PC-9 (cell line): ENCODE measurements around the gene MPND. TPM values are rescaled to one million over a fixed set of nuclear protein-coding genes. Genes with fewer than 3 reads are reported as not detected.
A peak's percentile ranks its signal among the peaks of the same experiment; 100 is the strongest.

ENCODE experiments used
- BruUV-seq: library from RNA; stranded (reverse); fragments of 400-500 nt; replicated peaks from 2 replicates; lab custom pipeline; 2021; lab: Mats Ljungman, UMichigan
- CTCF ChIA-PET: fragments of 300-600 bp; sonication (Branson Sonifier 250); formaldehyde crosslinking; loops from one replicate; lab custom pipeline; 2022; ENCODE audit warnings: antibody characterized with exemption; lab: Charles Lee
- POLR2A ChIA-PET: fragments of 300-600 bp; sonication (Branson Sonifier 250); formaldehyde crosslinking; loops from one replicate; lab custom pipeline; 2022; ENCODE audit warnings: antibody characterized with exemption; ENCODE audit not compliant: unreplicated experiment; lab: Charles Lee
- DNase-seq, 2 experiments: peaks; one replicate each; pipeline versions ENCODE4 v3.0.0 to v3.0.0-alpha.2; 2015 to 2022; ENCODE audit warnings: mixed read lengths in 1 of 2
- H2AFZ ChIP-seq: fragments of 200-600 bp; sonication (generic); 2 replicates; pipeline ENCODE4 v1.8.1; 2017; ENCODE audit warnings: antibody characterized with exemption
- H3F3A ChIP-seq: fragments of 200-600 bp; sonication (generic); 2 replicates; pipeline ENCODE4 v1.8.1; 2017; ENCODE audit warnings: antibody characterized with exemption, mild to moderate bottlenecking, low read depth; ENCODE audit not compliant: insufficient read depth
- H3K27ac ChIP-seq: fragments of 200-600 bp; sonication (generic); 2 replicates; pipeline ENCODE4 v1.6.1; 2016; ENCODE audit warnings: mixed run types
- H3K27me3 ChIP-seq: fragments of 200-600 bp; sonication (generic); 2 replicates; pipeline ENCODE4 v1.6.1; 2016; ENCODE audit warnings: low read depth, mixed run types; ENCODE audit not compliant: insufficient read depth
- H3K36me3 ChIP-seq: fragments of 200-600 bp; sonication (generic); 2 replicates; pipeline ENCODE4 v1.6.1; 2016; ENCODE audit warnings: low read depth, mixed run types
- H3K4me1 ChIP-seq: fragments of 200-600 bp; sonication (generic); replicated peaks from 2 replicates; pipeline ENCODE4 v1.6.1; 2016; ENCODE audit warnings: mixed run types; ENCODE audit not compliant: insufficient read depth
- H3K4me2 ChIP-seq: fragments of 200-600 bp; sonication (generic); 2 replicates; pipeline ENCODE4 v1.6.1; 2017; ENCODE audit warnings: mixed run types
- H3K4me3 ChIP-seq: fragments of 200-600 bp; sonication (generic); 2 replicates; pipeline ENCODE4 v1.6.1; 2016; ENCODE audit warnings: mixed run types
- H3K79me2 ChIP-seq: fragments of 200-600 bp; sonication (generic); 2 replicates; pipeline ENCODE4 v1.6.1; 2017; ENCODE audit warnings: low read depth, mixed run types
- H3K9me2 ChIP-seq: fragments of 200-600 bp; sonication (generic); 2 replicates; pipeline ENCODE4 v1.8.1; 2017; ENCODE audit warnings: mild to moderate bottlenecking; ENCODE audit not compliant: insufficient read depth
- H3K9me3 ChIP-seq: fragments of 200-600 bp; sonication (generic); 2 replicates; pipeline ENCODE4 v1.8.1; 2016; ENCODE audit warnings: low read depth; ENCODE audit not compliant: insufficient read depth
- H4K20me1 ChIP-seq: fragments of 200-600 bp; sonication (generic); 2 replicates; pipeline ENCODE4 v1.8.1; 2017; ENCODE audit not compliant: insufficient read depth
- EZH2 ChIP-seq: fragments of 200-600 bp; sonication (generic); IDR thresholded peaks from 2 replicates; pipeline ENCODE4 v1.8.0; 2017; ENCODE audit warnings: antibody characterized with exemption, low read depth
- intact Hi-C: fragments of 100-400 bp; cut with micrococcal nuclease; formaldehyde crosslinking; loops from one replicate; pipeline ENCODE4 v1.10.0; 2022; ENCODE audit not compliant: unreplicated experiment
- total RNA-seq: library from RNA; stranded (reverse); gene quantifications from 2 replicates; pipeline ENCODE4 v1.2.3, GENCODE V29; 2021
- TF ChIP-seq, protein P1 (sequence below): fragments of 200-600 bp; sonication (generic); conservative IDR thresholded peaks from 2 replicates; pipeline ENCODE4 v1.6.1; 2017; ENCODE audit warnings: mixed run types, antibody characterized with exemption, mild to moderate bottlenecking, moderate library complexity

Gene MPND
- total RNA-seq, 1 experiment from 2014 or later, result 12.6 TPM

- no peaks in the 10 kb centered on the region for H3K27me3 ChIP-seq
- no peak for DNase-seq
- peaks cover 8% of the 10 kb centered on the region; the same call in 1 of the 2 replicates for H4K20me1 ChIP-seq
- H2AFZ ChIP-seq, result peak overlapping the region; percentile 68
- TF ChIP-seq EZH2, result no peak
- TF ChIP-seq, protein P1, sequence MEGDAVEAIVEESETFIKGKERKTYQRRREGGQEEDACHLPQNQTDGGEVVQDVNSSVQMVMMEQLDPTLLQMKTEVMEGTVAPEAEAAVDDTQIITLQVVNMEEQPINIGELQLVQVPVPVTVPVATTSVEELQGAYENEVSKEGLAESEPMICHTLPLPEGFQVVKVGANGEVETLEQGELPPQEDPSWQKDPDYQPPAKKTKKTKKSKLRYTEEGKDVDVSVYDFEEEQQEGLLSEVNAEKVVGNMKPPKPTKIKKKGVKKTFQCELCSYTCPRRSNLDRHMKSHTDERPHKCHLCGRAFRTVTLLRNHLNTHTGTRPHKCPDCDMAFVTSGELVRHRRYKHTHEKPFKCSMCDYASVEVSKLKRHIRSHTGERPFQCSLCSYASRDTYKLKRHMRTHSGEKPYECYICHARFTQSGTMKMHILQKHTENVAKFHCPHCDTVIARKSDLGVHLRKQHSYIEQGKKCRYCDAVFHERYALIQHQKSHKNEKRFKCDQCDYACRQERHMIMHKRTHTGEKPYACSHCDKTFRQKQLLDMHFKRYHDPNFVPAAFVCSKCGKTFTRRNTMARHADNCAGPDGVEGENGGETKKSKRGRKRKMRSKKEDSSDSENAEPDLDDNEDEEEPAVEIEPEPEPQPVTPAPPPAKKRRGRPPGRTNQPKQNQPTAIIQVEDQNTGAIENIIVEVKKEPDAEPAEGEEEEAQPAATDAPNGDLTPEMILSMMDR, result no peak
- H3K9me3 ChIP-seq, result no peaks in the 10 kb centered on the region
- H3K36me3 ChIP-seq, result no peaks in the 10 kb centered on the region
- BruUV-seq, result no TSS peak
- H3K4me2 ChIP-seq, result peak overlapping the region; percentile 88
- intact Hi-C loops, result loop anchor here (1.0 kb wide), 3 partner anchors 24 to 46 kb away; no protein-coding TSS in a partner anchor
- no peak overlapping the region for H3K27ac ChIP-seq
- no peaks in the 10 kb centered on the region for H3K9me2 ChIP-seq
- H3K79me2 ChIP-seq, result peaks cover 62% of the 10 kb centered on the region
- H3F3A ChIP-seq, result 0 out of 2 replicates have a peak, but pooled peaks cover 6% of the 10 kb centered on the region
- ChIA-PET CTCF (interaction anchor here (0.6 kb wide), 1 partner anchor 103 kb away, joined by 11 read pairs; no protein-coding TSS in a partner anchor), POLR2A (interaction anchor here (0.7 kb wide), 1 partner anchor 11 kb away, joined by 4 read pairs; no protein-coding TSS in a partner anchor)
- H3K4me1 ChIP-seq, result peaks cover 20% of the 10 kb centered on the region
- H3K4me3 ChIP-seq, result peak overlapping the region; percentile 89
These were observed 56.4 kb downstream of the MPND start for GRCh38 chr19:4399812-4400134.

- intact Hi-C loops, result loop anchor here (1.0 kb wide), 3 partner anchors 25 to 47 kb away; no protein-coding TSS in a partner anchor
- Histone ChIP-seq H3K9me3 (no peaks in the 10 kb centered on the region), H3K36me3 (no peaks in the 10 kb centered on the region), H3K4me3 (peak within 1 kb of the TSS; percentile 89), H4K20me1 (peaks cover 8% of the 10 kb centered on the region; the same call in 1 of the 2 replicates), H3K27me3 (no peaks in the 10 kb centered on the region), H3K9me2 (no peaks in the 10 kb centered on the region), H3K79me2 (peaks cover 62% of the 10 kb centered on the region), H3F3A (0 out of 2 replicates have a peak, but pooled peaks cover 6% of the 10 kb centered on the region), H3K27ac (no peak within 1 kb of the TSS), H3K4me1 (peaks cover 20% of the 10 kb centered on the region), H2AFZ (peak within 1 kb of the TSS; percentile 68), H3K4me2 (peak within 1 kb of the TSS; percentile 96)
- peak; percentile 71 to 78 for DNase-seq
- TF ChIP-seq EZH2, result no peak
- TF ChIP-seq, protein P1, result peak; percentile 81
- ChIA-PET CTCF (interaction anchor here (0.6 to 0.7 kb wide), 3 partner anchors 23 to 266 kb away, joined by 3 to 11 read pairs (median 4); no protein-coding TSS in a partner anchor), POLR2A (interaction anchor here (0.7 kb wide), 1 partner anchor 12 kb away, joined by 4 read pairs; no protein-coding TSS in a partner anchor)
- no TSS peak for BruUV-seq
These were observed 57.0 kb downstream of the MPND start, which contains the start of gene SH3GL1 for GRCh38 chr19:4400135-4400936. TSS of gene SH3GL1 (minus strand) at chr19:4400547. CDS start at chr19:4400368, 179 bp downstream.

DNA sequence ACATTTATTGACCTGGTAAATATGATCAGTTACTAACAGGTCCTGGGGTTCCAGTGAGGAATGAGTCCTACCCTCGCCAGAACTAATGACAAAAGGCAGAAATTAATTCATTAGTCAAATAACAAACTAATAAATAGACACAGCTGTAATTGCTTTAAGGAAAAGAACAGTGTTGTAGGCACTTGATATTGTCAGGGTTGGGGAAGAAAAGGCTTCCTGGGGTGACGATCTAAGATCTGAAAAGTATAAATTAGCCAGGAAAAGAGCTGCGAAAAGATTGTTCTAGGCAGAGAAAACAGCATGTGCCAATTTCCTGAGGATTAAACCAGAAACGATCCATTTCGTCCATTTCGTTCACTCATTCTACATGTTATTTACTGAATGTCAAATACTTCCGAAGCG lies 58.4 kb downstream of the MPND start:
- TF ChIP-seq EZH2, result no peak
- TF ChIP-seq, protein P1, result no peak
- Histone ChIP-seq H3K4me1 (peaks cover 20% of the 10 kb centered on the region), H3K27me3 (no peaks in the 10 kb centered on the region), H3K27ac (peak overlapping the region; percentile 61), H4K20me1 (peaks cover 8% of the 10 kb centered on the region; the same call in 1 of the 2 replicates), H3K4me2 (peak overlapping the region; percentile 96), H3K9me2 (no peaks in the 10 kb centered on the region), H3F3A (0 out of 2 replicates have a peak, but pooled peaks cover 6% of the 10 kb centered on the region), H3K4me3 (peak overlapping the region; percentile 65), H3K36me3 (no peaks in the 10 kb centered on the region), H3K9me3 (no peaks in the 10 kb centered on the region), H2AFZ (peak overlapping the region; percentile 80), H3K79me2 (peaks cover 73% of the 10 kb centered on the region)
- no peak for DNase-seq
- intact Hi-C loops, result loop anchor here (1.0 to 2.0 kb wide), 2 partner anchors 59 to 154 kb away; partner anchors contain the start of genes MPND and YJU2
- no TSS peak for BruUV-seq
- ChIA-PET POLR2A (interaction anchor here (0.5 to 0.7 kb wide), 5 partner anchors 14 to 856 kb away, joined by 3 to 7 read pairs (median 4); no protein-coding TSS in a partner anchor), CTCF (interaction anchor here (0.6 to 1.5 kb wide), 3 partner anchors 25 to 261 kb away, joined by 3 read pairs; no protein-coding TSS in a partner anchor)
